ENCODE data around the gene CST5.

DNA sequence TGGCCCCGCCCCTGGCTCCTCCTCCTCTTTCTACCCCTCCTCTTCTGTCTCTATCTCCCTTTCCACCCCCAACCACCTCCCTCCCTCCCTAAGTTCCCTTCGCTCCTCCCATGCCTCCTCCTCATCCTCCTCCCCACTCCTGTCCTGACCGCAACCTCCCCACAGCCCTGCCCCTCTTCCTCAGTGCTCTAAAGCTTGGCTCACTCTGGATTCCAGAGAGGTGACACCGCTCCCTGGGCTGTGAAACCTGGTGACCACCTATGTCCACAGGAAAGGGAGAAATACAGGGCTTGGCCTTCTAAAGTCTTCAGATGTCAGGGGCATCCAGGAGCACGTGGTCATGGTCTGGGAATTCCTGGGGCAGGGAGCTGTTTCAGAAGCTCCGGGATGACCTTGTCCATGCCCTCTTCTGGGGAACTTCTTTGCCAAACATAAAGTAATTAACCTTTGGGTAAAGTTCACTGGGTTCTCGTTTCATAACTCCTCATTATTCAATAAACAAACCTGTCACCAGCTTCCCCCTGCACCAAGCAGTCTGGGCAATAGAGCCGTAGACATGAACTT, 345 bp upstream of the CST5 start:
- TF ChIP-seq, protein P1, sequence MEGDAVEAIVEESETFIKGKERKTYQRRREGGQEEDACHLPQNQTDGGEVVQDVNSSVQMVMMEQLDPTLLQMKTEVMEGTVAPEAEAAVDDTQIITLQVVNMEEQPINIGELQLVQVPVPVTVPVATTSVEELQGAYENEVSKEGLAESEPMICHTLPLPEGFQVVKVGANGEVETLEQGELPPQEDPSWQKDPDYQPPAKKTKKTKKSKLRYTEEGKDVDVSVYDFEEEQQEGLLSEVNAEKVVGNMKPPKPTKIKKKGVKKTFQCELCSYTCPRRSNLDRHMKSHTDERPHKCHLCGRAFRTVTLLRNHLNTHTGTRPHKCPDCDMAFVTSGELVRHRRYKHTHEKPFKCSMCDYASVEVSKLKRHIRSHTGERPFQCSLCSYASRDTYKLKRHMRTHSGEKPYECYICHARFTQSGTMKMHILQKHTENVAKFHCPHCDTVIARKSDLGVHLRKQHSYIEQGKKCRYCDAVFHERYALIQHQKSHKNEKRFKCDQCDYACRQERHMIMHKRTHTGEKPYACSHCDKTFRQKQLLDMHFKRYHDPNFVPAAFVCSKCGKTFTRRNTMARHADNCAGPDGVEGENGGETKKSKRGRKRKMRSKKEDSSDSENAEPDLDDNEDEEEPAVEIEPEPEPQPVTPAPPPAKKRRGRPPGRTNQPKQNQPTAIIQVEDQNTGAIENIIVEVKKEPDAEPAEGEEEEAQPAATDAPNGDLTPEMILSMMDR (IDR thresholded peaks at IDR 0.05): no peak
- TF ChIP-seq POLR2A (IDR thresholded peaks at IDR 0.05): no peak

Data from Peyer's patch (tissue), 4 donors.